Pulmonary artery endothelial cell (primary cell): ENCODE measurements around the gene IPCEF1. TPM values are rescaled to one million over a fixed set of nuclear protein-coding genes. Genes with fewer than 3 reads are reported as not detected.
"Not testable (repeated sequence)": the region's sequence is repeated elsewhere in the genome, so short reads cannot be mapped to it uniquely, and the experiment has no call there.

ENCODE experiments used
- DNase-seq: peaks from one replicate; pipeline ENCODE4 v3.0.0-alpha.2; 2011; ENCODE audit warnings: low read depth, low spot score
- total RNA-seq: library from RNA; depleted of rRNA; stranded (reverse); fragments of >200 nt; gene quantifications from 2 replicates; pipeline ENCODE4 v1.2.3, GENCODE V29; 2014

IPCEF1 gene
- total RNA-seq, 1 donor from 2014 or later, result under 0.01 TPM

- DNase-seq, result no peak
These were observed 128.6 kb downstream of the IPCEF1 start for GRCh38 chr6:154227862-154228520.

GRCh38 chr6:154226461-154226860 lies 130.1 kb downstream of the IPCEF1 start:
- DNase-seq, result no peak

GRCh38 chr6:154223296-154223695 lies 133.3 kb downstream of the IPCEF1 start:
- no peak for DNase-seq

- DNase-seq, result no peak
These were observed 133.9 kb downstream of the IPCEF1 start for GRCh38 chr6:154222716-154223115.

- no peak for DNase-seq
These were observed 137.4 kb downstream of the IPCEF1 start for GRCh38 chr6:154219250-154219649.

GRCh38 chr6:154218787-154219186 lies 137.8 kb downstream of the IPCEF1 start:
- DNase-seq, result no peak

- DNase-seq, result no peak
These were observed 138.3 kb downstream of the IPCEF1 start for GRCh38 chr6:154218301-154218700.

GRCh38 chr6:154213782-154214181 lies 142.8 kb downstream of the IPCEF1 start:
- DNase-seq, result no peak

- no peak for DNase-seq
These were observed 145.9 kb downstream of the IPCEF1 start for GRCh38 chr6:154210678-154211077.

- no peak for DNase-seq
These were observed 147.0 kb downstream of the IPCEF1 start for GRCh38 chr6:154209555-154209954.

GRCh38 chr6:154206996-154207395 lies 149.6 kb downstream of the IPCEF1 start:
- no peak for DNase-seq

- DNase-seq, result no peak
These were observed 150.5 kb downstream of the IPCEF1 start for GRCh38 chr6:154206141-154206540.

GRCh38 chr6:154202958-154203357 lies 153.6 kb downstream of the IPCEF1 start:
- DNase-seq, result no peak

GRCh38 chr6:154202339-154202738 lies 154.3 kb downstream of the IPCEF1 start:
- DNase-seq, result no peak

GRCh38 chr6:154201688-154202087 lies 154.9 kb downstream of the IPCEF1 start:
- DNase-seq, result not testable (repeated sequence)

GRCh38 chr6:154197196-154197860 lies 159.3 kb downstream of the IPCEF1 start:
- DNase-seq, result no peak

- no peak for DNase-seq
These were observed 160.2 kb downstream of the IPCEF1 start for GRCh38 chr6:154196333-154196885.

GRCh38 chr6:154187714-154188113 lies 168.9 kb downstream of the IPCEF1 start:
- DNase-seq, result no peak

- no peak for DNase-seq
These were observed 169.4 kb downstream of the IPCEF1 start for GRCh38 chr6:154187203-154187602.

- no peak for DNase-seq
These were observed 177.2 kb downstream of the IPCEF1 start for GRCh38 chr6:154179434-154179833.

GRCh38 chr6:154172393-154172792 lies 184.2 kb downstream of the IPCEF1 start:
- not testable (repeated sequence) for DNase-seq

- no peak for DNase-seq
These were observed 186.5 kb downstream of the IPCEF1 start for GRCh38 chr6:154170106-154170505.
